ENCODE measurements around the gene PRKCE.

The PRKCE gene

GRCh38 chr2:46136953-46137352, 485.5 kb downstream of the PRKCE start:
- DNase-seq, result no peak

- DNase-seq, result no peak
These were observed 491.3 kb downstream of the PRKCE start for GRCh38 chr2:46142546-46143428.

DNA sequence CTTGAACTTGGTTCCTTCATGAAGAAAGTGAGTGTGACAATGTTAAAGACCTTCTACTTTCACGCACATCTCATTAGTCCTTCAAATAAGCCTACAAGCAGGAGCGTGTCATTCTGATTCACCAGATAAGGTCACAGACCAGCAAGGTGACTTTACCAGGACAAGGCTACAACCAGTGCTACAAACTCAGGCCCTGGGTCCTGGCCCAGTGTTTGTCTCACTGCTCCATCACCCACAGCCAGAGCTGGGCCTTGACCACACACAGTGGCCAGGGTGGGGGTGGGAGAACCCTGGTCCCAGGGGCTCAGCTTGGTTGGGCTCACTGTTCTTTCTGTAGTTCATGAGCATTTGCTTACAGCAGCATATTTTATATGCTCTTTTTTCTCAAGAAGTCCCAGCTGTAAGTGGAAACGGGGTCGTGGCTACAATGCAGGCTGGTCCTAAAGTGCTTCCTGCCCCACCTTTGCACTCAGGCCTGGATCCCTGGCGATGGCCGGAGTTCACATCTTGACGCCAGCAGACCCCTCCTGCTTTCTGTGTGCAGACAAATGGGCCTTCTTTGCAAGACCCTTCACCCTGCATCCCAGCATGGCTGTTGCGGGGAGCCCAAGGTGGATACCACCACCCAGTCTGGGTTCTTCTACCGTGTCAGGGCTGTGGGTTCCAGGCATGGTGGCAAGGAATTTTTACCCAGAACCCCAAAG, 492.1 kb downstream of the PRKCE start:
- no peak for DNase-seq

GRCh38 chr2:46144133-46144800, 492.8 kb downstream of the PRKCE start:
- DNase-seq, result no peak

DNA sequence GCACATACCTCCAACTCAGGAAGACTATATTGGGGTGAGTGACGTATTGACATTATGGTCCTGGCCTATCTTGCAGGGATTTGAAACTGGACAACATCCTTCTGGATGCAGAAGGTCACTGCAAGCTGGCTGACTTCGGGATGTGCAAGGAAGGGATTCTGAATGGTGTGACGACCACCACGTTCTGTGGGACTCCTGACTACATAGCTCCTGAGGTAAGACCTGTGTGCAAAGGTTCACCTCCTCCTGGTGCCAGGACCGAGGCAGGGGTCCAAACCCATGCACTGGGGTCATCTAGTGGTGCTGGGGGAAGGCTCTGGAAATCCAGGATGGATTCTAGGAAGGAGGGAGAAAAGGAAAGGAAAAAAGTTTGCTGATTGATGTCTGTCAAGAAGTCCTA, 493.5 kb downstream of the PRKCE start:
- DNase-seq, result no peak

GRCh38 chr2:46145840-46146239, 494.4 kb downstream of the PRKCE start:
- no peak for DNase-seq

- no peak for DNase-seq
These were observed 495.5 kb downstream of the PRKCE start for GRCh38 chr2:46146866-46147502.

- no peak for DNase-seq
These were observed 496.3 kb downstream of the PRKCE start for GRCh38 chr2:46147626-46148368.

- no peak for DNase-seq
These were observed 496.9 kb downstream of the PRKCE start for GRCh38 chr2:46148369-46148736.

- DNase-seq, result no peak
These were observed 499.0 kb downstream of the PRKCE start for GRCh38 chr2:46150445-46150955.

- no peak for DNase-seq
These were observed 500.1 kb downstream of the PRKCE start for GRCh38 chr2:46151577-46151976.

GRCh38 chr2:46153996-46154753, 502.7 kb downstream of the PRKCE start:
- DNase-seq, result no peak

GRCh38 chr2:46157072-46157965, 505.8 kb downstream of the PRKCE start:
- DNase-seq, result no peak

- no peak for DNase-seq
These were observed 506.5 kb downstream of the PRKCE start for GRCh38 chr2:46157966-46158310.

- DNase-seq, result no peak
These were observed 507.2 kb downstream of the PRKCE start for GRCh38 chr2:46158661-46159060.

DNA sequence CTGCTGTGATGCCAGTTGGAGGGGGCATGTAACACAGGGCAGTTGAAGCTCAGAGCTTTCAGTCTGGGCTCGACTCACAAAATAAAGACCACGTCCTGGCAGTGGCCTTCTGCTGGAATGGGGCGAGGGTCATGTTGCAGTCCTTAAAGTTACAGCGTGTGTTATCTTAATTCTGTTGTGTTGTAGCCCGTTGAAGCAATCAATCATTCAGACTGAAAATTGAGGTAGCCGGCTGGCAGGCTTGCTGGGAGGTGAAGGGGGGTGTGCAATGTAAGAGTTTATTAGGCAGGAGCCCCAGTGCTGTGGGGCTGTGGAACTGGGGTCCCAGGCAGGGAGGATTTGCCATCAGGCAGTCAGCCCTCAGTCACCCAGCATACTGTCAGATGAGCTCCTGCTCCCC, 508.9 kb downstream of the PRKCE start:
- DNase-seq, result no peak

DNA sequence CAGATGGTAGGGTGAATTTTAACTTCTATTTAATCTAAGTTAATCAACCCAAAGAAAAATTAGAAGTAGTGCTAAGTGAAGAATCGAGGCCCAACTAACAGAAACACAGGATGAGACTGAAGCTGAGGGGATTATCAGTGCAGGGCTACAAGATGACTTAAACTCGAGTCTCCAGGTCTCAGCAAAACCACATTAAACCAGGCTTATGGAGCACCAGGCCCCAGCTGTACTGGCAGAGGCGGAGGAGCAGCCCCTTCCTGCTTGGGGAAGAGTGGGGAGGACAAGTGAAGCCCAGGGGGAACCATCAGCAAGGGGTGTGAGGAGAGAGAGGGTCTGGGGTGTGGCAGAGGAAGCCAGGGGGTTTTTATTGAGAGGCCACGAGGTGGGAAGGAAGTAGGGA, 509.8 kb downstream of the PRKCE start:
- DNase-seq, result no peak

DNA sequence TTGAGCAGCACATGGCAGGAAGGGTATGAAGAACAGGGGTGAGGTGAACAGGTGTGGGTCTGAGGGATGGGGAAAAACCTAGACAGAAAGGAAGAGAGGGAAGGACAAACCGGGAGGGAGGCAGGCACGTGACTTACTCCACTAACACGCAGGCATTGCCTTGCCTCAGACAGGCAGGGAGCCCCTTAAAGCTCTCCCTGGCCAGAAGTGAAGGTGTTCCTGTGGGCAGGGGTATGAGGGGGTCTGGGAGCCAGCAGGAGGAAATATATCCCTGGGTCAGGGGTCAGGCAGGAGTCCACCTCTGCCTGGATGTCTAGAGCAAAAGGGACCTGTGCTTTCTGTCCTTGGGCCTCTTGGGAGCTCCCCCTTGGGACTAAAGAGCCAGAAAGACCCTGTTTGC, 510.4 kb downstream of the PRKCE start:
- no peak for DNase-seq

- DNase-seq, result no peak
These were observed 511.0 kb downstream of the PRKCE start for GRCh38 chr2:46162329-46163097.

DNA sequence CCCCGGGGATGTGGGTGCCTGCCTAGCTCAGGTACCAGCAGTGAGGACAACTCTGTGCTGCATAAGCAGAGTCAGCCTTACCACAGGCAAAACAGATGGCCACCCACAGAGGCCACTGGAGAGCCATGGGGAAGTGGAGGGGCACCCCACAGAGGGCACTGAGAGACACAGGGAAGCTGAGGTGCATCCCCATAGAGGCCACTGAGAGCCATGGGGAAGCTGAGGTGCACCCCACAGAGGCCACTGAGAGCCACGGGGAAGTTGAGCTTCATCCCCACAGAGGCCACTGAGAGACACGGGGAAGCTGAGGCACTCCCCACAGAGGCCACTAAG, 511.6 kb downstream of the PRKCE start:
- no peak for DNase-seq
